ENCODE measurements around the gene MTOR. TPM values are rescaled to one million over a fixed set of nuclear protein-coding genes. Genes with fewer than 3 reads are reported as not detected.

MTOR gene
- total RNA-seq, 1 donor from 2014 or later = 55.8 TPM

GRCh38 chr1:11174261-11174942, 87.9 kb downstream of the MTOR start:
- Mint-ChIP-seq H3K4me3 (no peak overlapping the region), H3K36me3 (peaks cover 8% of the 10 kb centered on the region), H3K27ac (peak overlapping the region; percentile 64)

GRCh38 chr1:11170102-11170501, 92.2 kb downstream of the MTOR start:
- no peak for DNase-seq (ENCODE audit: low spot score)
- H3K79me2 ChIP-seq (ENCODE audit: low read depth) = no peaks in the 10 kb centered on the region
- no peak overlapping the region for H2AFZ ChIP-seq (replicated peaks)
- H3K9ac ChIP-seq = no peak overlapping the region
- H3K9me3 ChIP-seq (ENCODE audit: low read depth) = no peaks in the 10 kb centered on the region
- H3F3A ChIP-seq (ENCODE audit: low read depth) = no peaks in the 10 kb centered on the region
- Mint-ChIP-seq H3K27ac (no peak overlapping the region), H3K4me3 (no peak overlapping the region), H3K9me3 (no peaks in the 10 kb centered on the region), H3K4me1 (peaks cover 8% of the 10 kb centered on the region), H3K27me3 (ENCODE audit: insufficient read depth, low read depth) (no peaks in the 10 kb centered on the region), H3K36me3 (peaks cover 12% of the 10 kb centered on the region)
- no peaks in the 10 kb centered on the region for H3K27me3 ChIP-seq
- H3K4me2 ChIP-seq = no peak overlapping the region
- H3K27ac ChIP-seq = no peak overlapping the region
- H4K20me1 ChIP-seq (ENCODE audit: low read depth) = peaks cover 14% of the 10 kb centered on the region
- H3K4me3 ChIP-seq = no peak overlapping the region
- no peak for TF ChIP-seq CTCF (IDR thresholded peaks at IDR 0.05)
- no peak for TF ChIP-seq EZH2 (IDR thresholded peaks at IDR 0.05)
- TF ChIP-seq EZH2phosphoT487 (IDR thresholded peaks at IDR 0.05) = no peak
- peaks cover 8% of the 10 kb centered on the region for H3K4me1 ChIP-seq
- no peaks in the 10 kb centered on the region for H3K36me3 ChIP-seq

More at GRCh38 chr1:11174261-11174942, 87.9 kb downstream of the MTOR start:
- Histone ChIP-seq H2AFZ (replicated peaks) (no peak overlapping the region), H3K9me3 (ENCODE audit: low read depth) (no peaks in the 10 kb centered on the region), H3K79me2 (ENCODE audit: low read depth) (no peaks in the 10 kb centered on the region), H4K20me1 (ENCODE audit: low read depth) (peaks cover 43% of the 10 kb centered on the region), H3K4me2 (no peak overlapping the region), H3K27me3 (no peaks in the 10 kb centered on the region), H3F3A (ENCODE audit: low read depth) (peaks cover 13% of the 10 kb centered on the region), H3K27ac (no peak overlapping the region), H3K36me3 (no peaks in the 10 kb centered on the region), H3K4me3 (no peak overlapping the region), H3K9ac (no peak overlapping the region), H3K4me1 (peaks cover 32% of the 10 kb centered on the region)
- peaks cover 12% of the 10 kb centered on the region for H3K4me1 Mint-ChIP-seq
- no peak for DNase-seq (ENCODE audit: low spot score)
- H3K9me3 Mint-ChIP-seq = no peaks in the 10 kb centered on the region
- peaks cover 4% of the 10 kb centered on the region for H3K27me3 Mint-ChIP-seq (ENCODE audit: insufficient read depth, low read depth)
- TF ChIP-seq EZH2phosphoT487 (IDR thresholded peaks at IDR 0.05) (no peak), EZH2 (IDR thresholded peaks at IDR 0.05) (no peak), CTCF (IDR thresholded peaks at IDR 0.05) (no peak)

- Mint-ChIP-seq H3K9me3 (no peaks in the 10 kb centered on the region), H3K4me3 (no peak overlapping the region), H3K27ac (no peak overlapping the region), H3K4me1 (peaks cover 1% of the 10 kb centered on the region), H3K36me3 (peaks cover 15% of the 10 kb centered on the region), H3K27me3 (ENCODE audit: insufficient read depth, low read depth) (no peaks in the 10 kb centered on the region)
- DNase-seq (ENCODE audit: low spot score) = no peak
- no peak overlapping the region for H3K4me2 ChIP-seq
- H3K4me3 ChIP-seq = no peak overlapping the region
- H3F3A ChIP-seq (ENCODE audit: low read depth) = no peaks in the 10 kb centered on the region
- H3K4me1 ChIP-seq = peaks cover under 1% of the 10 kb centered on the region
- no peaks in the 10 kb centered on the region for H3K79me2 ChIP-seq (ENCODE audit: low read depth)
- H2AFZ ChIP-seq (replicated peaks) = no peak overlapping the region
- H3K9ac ChIP-seq = no peak overlapping the region
- H3K27me3 ChIP-seq = no peaks in the 10 kb centered on the region
- H3K36me3 ChIP-seq = no peaks in the 10 kb centered on the region
- TF ChIP-seq CTCF (IDR thresholded peaks at IDR 0.05) (no peak), EZH2 (IDR thresholded peaks at IDR 0.05) (no peak), EZH2phosphoT487 (IDR thresholded peaks at IDR 0.05) (no peak)
- H3K27ac ChIP-seq = no peak overlapping the region
- H4K20me1 ChIP-seq (ENCODE audit: low read depth) = peaks cover 6% of the 10 kb centered on the region
- no peaks in the 10 kb centered on the region for H3K9me3 ChIP-seq (ENCODE audit: low read depth)
Measured at GRCh38 chr1:11169202-11169601, 93.1 kb downstream of the MTOR start.

All from neural progenitor cell (in vitro differentiated cells).